ENCODE data around the gene KCTD17. TPM values are rescaled to one million over a fixed set of nuclear protein-coding genes. Genes with fewer than 3 reads are reported as not detected.

Gene KCTD17
- polyA plus RNA-seq, 3 donors, result 8.4 to 40.0 (median 9.0) TPM

DNA sequence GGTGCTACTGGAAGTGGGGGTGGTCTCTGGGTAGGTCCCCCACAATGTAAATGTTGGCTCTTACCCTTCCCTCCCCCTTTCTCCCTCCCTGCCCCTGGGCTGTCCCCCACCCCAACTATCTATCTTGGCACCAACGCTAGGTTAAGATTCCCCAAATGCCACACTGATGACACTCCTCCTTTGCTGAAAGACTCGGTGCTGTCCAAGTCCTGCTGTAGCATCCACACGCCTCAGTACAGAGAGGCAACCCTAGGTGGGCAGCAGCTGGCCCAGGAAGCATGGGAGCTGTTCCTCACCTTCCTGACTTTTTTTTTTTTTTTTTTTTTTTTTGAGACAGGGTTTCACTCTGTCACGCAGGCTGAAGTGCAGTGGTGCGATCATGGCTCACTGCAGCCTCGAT, 3.4 kb upstream of the KCTD17 start:
- Histone ChIP-seq H3K27ac (ENCODE audit: low read depth in 1 of 2, low read length in 2 of 2) (no peak overlapping the region), H3K36me3 (replicated peaks in 1 of 2; ENCODE audit: control insufficient read depth in 1 of 2, insufficient read depth in 2 of 2, low read length in 2 of 2) (no peaks in the 10 kb centered on the region), H4K20me1 (ENCODE audit: insufficient read depth, low read length) (peaks cover 4% of the 10 kb centered on the region), H3K9ac (ENCODE audit: insufficient read depth, low read length, poor library complexity, severe bottlenecking) (no peak overlapping the region), H2AFZ (ENCODE audit: insufficient read depth, low read depth, low read length, poor library complexity, severe bottlenecking) (no peak overlapping the region), H3K9me3 (replicated peaks in 1 of 2; ENCODE audit: control insufficient read depth in 1 of 2, insufficient read depth in 1 of 2, low read length in 2 of 2) (no peaks in the 10 kb centered on the region), H3K4me1 (ENCODE audit: control insufficient read depth in 1 of 2, insufficient read depth in 2 of 2, low read length in 2 of 2) (peaks cover 47 to 59% of the 10 kb centered on the region in 2 donors), H3K79me2 (ENCODE audit: insufficient read depth, low read length) (no peaks in the 10 kb centered on the region), H3K27me3 (ENCODE audit: control insufficient read depth in 2 of 2, insufficient read depth in 2 of 2, low read length in 2 of 2) (no peaks in the 10 kb centered on the region), H3K4me2 (replicated peaks; ENCODE audit: extremely low read depth, low read length, poor library complexity, severe bottlenecking) (no peak overlapping the region), H3K4me3 (replicated peaks in 1 of 3; ENCODE audit: low read depth in 2 of 3, low read length in 3 of 3) (no peak overlapping the region)
- no peak for DNase-seq
- TF ChIP-seq, protein P1, sequence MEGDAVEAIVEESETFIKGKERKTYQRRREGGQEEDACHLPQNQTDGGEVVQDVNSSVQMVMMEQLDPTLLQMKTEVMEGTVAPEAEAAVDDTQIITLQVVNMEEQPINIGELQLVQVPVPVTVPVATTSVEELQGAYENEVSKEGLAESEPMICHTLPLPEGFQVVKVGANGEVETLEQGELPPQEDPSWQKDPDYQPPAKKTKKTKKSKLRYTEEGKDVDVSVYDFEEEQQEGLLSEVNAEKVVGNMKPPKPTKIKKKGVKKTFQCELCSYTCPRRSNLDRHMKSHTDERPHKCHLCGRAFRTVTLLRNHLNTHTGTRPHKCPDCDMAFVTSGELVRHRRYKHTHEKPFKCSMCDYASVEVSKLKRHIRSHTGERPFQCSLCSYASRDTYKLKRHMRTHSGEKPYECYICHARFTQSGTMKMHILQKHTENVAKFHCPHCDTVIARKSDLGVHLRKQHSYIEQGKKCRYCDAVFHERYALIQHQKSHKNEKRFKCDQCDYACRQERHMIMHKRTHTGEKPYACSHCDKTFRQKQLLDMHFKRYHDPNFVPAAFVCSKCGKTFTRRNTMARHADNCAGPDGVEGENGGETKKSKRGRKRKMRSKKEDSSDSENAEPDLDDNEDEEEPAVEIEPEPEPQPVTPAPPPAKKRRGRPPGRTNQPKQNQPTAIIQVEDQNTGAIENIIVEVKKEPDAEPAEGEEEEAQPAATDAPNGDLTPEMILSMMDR (IDR thresholded peaks at IDR 0.05), result no peak
- Mint-ChIP-seq H3K36me3 (peaks cover under 1 to 2% of the 10 kb centered on the region in 2 donors), H3K9me3 (no peaks in the 10 kb centered on the region), H3K27ac (peak overlapping the region in 1 of 7 donors; percentile 74), H3K4me1 (peaks cover 44% of the 10 kb centered on the region), H3K27me3 (ENCODE audit: low read depth in 3 of 3) (peaks cover 0 to 11% (median 2%) of the 10 kb centered on the region in 3 donors), H3K4me3 (no peak overlapping the region)
- intact Hi-C loops (cut with micrococcal nuclease), result no loop called here
- WGBS (ENCODE audit: insufficient coverage), result 100% methylated on average over 2 of the region's 6 CpGs

DNA sequence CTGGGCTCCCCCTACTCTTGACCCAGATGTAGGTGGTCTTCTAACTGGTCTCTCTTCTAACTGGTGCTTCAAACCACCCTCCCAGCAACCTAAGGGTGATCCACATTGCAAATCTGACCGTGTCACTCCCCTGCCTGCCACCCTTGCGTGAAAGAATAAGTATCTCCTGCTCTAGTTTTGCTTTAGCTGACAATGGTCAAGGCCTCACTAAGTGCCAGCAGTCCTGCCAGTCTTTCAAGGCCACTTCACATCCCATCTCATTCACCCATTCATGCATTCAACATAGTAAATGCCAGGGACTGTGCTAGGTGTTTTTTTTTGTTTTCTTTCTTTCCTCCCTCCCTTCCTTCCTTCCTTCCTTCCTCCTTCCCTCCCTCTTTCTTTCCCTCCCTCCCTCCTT, 2.3 kb upstream of the KCTD17 start:
- Histone ChIP-seq H3K9me3 (replicated peaks in 1 of 2; ENCODE audit: control insufficient read depth in 1 of 2, insufficient read depth in 1 of 2, low read length in 2 of 2) (no peaks in the 10 kb centered on the region), H4K20me1 (ENCODE audit: insufficient read depth, low read length) (peaks cover 4% of the 10 kb centered on the region), H3K4me1 (ENCODE audit: control insufficient read depth in 1 of 2, insufficient read depth in 2 of 2, low read length in 2 of 2) (peaks cover 44 to 60% of the 10 kb centered on the region in 2 donors), H3K9ac (ENCODE audit: insufficient read depth, low read length, poor library complexity, severe bottlenecking) (no peak overlapping the region), H3K27ac (ENCODE audit: low read depth in 1 of 2, low read length in 2 of 2) (no peak overlapping the region), H2AFZ (ENCODE audit: insufficient read depth, low read depth, low read length, poor library complexity, severe bottlenecking) (no peak overlapping the region), H3K36me3 (replicated peaks in 1 of 2; ENCODE audit: control insufficient read depth in 1 of 2, insufficient read depth in 2 of 2, low read length in 2 of 2) (peaks cover 0 to 4% of the 10 kb centered on the region in 2 donors), H3K27me3 (ENCODE audit: control insufficient read depth in 2 of 2, insufficient read depth in 2 of 2, low read length in 2 of 2) (no peaks in the 10 kb centered on the region), H3K79me2 (ENCODE audit: insufficient read depth, low read length) (no peaks in the 10 kb centered on the region), H3K4me2 (replicated peaks; ENCODE audit: extremely low read depth, low read length, poor library complexity, severe bottlenecking) (no peak overlapping the region), H3K4me3 (replicated peaks in 1 of 3; ENCODE audit: low read depth in 2 of 3, low read length in 3 of 3) (no peak overlapping the region)
- DNase-seq, result no peak
- intact Hi-C loops (cut with micrococcal nuclease), result no loop called here
- Mint-ChIP-seq H3K4me1 (peaks cover 49% of the 10 kb centered on the region), H3K27ac (peak overlapping the region in 3 of 7 donors; percentile 64 to 68 (median 66)), H3K4me3 (no peak overlapping the region), H3K36me3 (peaks cover 7 to 8% of the 10 kb centered on the region in 2 donors), H3K9me3 (no peaks in the 10 kb centered on the region), H3K27me3 (ENCODE audit: low read depth in 3 of 3) (peaks cover 0 to 11% (median 2%) of the 10 kb centered on the region in 3 donors)
- TF ChIP-seq, protein P1 (IDR thresholded peaks at IDR 0.05), result no peak
- WGBS (ENCODE audit: insufficient coverage), result 95% methylated on average over 2 of the region's 2 CpGs
